Fibroblast of skin of left biceps (primary cell): ENCODE measurements around the gene RPUSD4.

ENCODE experiments used
- DNase-seq, 2 experiments: peaks; one replicate each; pipeline ENCODE4 v3.0.0-alpha.2; 2013; ENCODE audit warnings: low read depth in 2 of 2

The RPUSD4 gene

GRCh38 chr11:126182787-126183445, 28.5 kb downstream of the RPUSD4 start:
- no peak for DNase-seq

DNA sequence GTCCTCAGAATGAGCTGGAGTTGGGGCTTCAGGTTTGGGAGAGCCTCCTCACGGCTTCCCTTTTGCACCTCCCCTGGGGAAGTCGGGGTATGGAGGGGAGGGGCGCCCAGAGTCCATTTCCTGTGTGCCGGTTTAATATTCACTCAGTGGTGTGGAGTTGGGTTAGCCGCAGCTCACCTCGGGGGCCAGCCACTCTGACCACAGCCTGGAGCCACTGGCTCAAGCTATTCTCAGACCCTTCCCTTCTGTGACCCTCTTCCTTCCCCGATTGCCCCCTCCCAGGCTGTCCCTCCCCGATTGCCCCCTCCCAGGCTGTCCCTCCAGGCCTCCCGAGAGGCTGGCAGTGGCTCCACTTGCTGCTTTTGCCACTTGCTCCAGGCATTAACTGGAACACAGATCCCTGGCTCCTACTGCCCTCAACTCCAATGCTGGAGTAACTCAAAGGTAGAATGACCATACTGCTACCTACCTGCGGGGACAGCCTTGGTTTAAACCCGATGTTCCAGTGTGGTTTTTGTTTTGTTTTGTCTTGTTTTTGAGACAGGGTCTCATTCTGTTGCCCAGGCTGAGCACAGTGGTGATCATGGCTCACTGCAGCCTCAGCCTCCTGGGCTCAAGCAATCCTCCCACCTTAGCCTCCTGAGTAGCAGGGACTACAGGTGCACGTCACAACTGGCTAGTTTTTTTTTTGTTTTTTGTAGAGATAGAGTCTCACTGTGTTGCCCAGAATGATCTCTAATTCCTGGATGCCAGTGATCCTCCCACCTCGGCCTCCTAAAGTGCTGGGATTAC, 29.3 kb downstream of the RPUSD4 start:
- no peak for DNase-seq

- no peak for DNase-seq
Observed at GRCh38 chr11:126176853-126177470, 34.5 kb downstream of the RPUSD4 start.

DNA sequence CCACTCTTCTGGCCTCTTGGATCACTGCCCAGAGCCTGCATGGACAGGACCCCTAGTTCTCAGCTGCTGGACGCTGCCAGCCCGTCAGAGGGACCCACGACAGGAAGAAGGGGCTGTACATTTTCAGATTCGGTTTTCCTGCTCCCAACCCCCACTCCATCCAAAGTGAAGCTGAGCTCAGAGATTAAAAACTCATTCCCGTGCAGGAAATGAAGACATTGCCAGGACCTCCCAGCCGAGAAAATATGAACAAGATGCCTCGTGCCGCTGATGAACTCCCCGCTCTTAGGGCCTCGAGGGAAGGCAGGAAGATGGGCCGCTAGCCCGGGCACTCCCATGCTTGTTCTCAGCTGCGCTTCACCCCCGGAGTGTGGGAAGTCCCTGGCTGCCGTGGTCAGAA, 36.1 kb downstream of the RPUSD4 start:
- DNase-seq = peak; percentile 47 to 49

- DNase-seq = no peak
Observed at GRCh38 chr11:126174816-126175215, 36.6 kb downstream of the RPUSD4 start.

DNA sequence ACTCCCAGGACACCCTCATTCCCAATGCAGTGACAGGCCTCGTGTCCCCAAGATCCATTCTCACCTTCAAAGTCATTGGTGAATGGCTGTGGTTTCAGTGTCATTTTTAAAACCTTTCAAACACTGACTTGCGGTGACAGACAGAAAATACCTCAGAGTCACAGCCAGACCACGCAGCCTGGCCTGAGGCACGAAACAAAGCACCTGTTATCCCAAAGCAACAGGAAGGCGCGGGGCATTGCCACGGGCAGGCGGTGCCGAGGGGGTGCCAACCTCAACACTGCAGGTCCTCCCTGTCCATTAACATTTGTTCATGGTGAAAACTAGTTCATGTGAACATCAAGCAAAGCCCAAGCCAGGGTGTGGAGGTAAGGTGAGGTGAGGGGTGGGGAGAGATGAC, 38.2 kb downstream of the RPUSD4 start:
- DNase-seq = no peak

DNA sequence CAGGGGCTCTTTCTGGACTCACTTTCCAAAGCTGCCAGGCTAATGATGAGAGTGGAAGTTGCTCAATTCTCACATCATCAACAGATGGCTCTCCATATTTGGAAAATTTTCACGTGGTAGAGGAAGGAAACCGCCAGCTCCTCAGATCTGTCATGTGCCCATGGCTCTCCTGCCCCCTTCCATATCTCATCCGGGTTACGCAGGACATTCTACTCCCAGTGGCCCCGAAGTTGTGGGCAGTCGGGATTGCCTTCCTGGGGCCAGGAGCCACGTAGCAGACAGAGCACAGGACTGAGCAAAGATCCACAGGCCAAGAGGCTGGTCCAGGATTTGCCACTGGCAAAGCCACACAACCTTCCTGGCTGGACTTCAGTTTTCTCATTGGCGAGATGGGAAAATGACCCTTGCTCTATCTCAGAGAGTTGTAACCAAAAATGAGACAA, 38.8 kb downstream of the RPUSD4 start:
- DNase-seq = peak; percentile 90

DNA sequence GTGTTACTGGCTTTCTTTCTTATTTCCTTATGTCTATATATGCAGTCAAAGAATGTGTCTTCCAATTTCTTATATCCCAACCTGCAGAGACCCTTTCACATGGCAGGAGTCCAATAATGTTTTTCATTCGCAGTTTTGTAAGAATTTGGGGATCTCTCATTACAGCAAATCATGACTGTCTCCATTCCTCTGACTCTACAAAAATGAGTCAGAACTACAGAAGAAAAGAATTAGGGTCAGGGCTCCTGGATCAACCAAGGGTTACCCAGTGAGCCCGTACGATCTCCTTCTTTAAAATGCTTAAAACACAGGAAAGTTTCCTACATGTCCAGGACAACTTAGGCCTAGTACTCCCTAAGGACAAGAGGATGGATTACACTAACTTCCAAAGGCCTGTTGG, 42.2 kb downstream of the RPUSD4 start:
- DNase-seq = no peak

DNA sequence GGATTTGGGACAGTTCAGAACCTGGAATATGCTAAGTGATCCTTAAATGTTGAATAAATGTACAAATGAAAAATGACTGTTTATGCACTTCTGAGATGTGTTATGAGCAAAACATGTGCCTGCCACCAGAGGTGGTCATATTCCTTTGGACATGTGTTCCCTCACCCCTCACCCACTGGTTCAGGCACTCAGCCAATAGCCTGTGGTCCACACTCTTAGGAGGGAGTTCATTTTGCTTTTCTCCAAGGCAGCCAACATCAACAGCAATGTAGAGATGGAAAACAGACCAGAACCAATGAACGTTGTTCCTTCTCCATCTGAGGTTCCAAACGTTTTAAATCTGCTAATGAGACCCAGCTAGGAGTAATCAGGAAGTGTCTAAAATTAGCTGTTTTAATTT, 44.0 kb downstream of the RPUSD4 start:
- peak in 1 of 2 experiments; percentile 7 for DNase-seq

- DNase-seq = no peak
Observed at GRCh38 chr11:126166413-126166812, 45.0 kb downstream of the RPUSD4 start.

DNA sequence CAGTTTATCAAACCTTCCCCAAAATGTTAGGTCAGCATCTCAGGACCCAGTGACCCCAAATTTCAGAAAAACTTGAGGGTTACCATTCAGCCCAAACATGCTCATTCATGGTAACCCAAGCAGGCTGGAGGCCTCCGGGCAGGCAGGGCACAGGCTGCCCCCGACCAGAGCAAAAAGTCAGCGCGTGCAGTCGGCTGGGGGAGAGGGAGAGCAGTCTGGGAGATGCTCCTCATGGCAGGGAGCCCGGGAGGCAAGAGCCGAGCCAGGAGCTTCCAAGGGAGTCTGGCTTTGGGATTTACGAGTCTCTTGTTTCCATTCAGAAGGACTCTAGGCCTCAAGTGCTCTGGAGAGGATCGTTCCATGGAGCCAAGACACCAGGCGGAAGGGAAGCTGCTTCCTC, 45.7 kb downstream of the RPUSD4 start:
- no peak for DNase-seq

GRCh38 chr11:126165311-126165720, 46.1 kb downstream of the RPUSD4 start:
- no peak for DNase-seq

DNA sequence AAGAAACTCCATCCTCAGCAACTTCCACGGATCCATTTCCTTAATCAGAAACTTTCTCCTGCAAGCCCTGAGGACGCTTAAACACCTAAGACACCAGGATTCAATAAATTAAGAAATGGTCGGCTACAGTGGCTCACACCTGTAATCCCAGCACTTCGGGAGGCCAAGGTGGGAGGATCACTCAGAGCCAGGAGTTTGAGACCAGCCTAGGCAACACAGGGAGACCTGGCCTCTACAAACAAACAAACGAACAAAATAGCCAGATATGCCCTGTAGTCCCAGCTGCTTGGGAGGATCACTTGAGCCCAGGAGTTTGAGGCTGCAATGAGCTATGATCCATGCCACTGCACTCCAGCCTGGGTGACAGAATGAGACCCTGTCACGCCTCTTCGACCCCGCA, 46.7 kb downstream of the RPUSD4 start:
- no peak for DNase-seq

DNA sequence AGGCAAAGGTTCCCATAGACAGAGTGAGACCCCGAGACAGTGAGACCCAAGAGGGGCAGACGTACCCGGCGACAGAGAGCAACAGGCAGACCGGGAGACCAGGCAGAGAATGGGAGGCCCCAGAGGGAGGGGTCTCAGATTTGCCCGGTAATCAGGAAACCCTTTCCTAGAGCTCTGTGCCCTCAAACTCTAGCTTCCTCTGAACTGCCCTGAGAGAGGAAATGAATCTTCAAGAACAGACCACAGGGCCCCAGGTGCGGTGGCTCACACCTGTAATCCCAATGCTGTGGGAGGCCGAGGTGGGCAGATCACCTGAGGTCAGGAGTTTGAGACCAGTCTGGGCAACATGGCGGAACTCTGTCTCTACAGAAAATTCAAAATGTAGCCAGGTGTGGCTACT, 47.7 kb downstream of the RPUSD4 start:
- DNase-seq = no peak

- DNase-seq = peak; percentile 75 to 76
Observed at GRCh38 chr11:126163074-126163700, 48.3 kb downstream of the RPUSD4 start.

- DNase-seq = no peak
Observed at GRCh38 chr11:126162306-126163030, 49.0 kb downstream of the RPUSD4 start.

- no peak for DNase-seq
Observed at GRCh38 chr11:126161023-126161391, 50.4 kb downstream of the RPUSD4 start.

GRCh38 chr11:126160345-126161022, 51.0 kb downstream of the RPUSD4 start:
- DNase-seq = no peak

DNA sequence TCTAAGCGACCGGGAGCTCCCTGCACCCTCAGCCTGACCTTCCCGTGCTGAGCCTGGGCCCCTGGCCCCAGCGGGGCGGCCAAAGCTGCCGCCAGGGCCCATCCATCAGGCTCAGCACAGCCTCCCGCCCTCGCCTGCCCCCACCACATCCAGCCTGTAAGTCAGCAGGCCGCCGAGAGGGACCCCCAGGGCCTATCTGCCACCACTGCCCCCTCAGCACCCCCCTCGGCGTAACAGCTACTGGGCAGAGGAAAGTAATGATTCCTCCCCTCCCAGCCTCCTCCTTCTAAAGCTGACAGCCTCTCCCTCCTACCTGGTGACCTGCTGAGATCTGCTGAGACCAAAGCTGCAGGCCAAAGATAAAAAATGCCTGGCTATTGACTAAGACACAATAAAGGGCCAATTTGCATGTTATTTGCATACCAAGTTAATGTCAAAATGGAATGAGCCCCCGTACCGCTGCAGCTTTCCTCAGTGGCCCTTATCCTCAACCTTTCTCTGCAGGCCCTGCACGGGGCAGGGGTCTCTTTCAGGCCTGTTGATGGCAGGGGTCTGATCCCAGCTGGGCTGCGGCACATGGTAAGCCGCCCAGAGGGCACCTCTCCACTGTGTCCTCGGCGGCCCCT, 51.6 kb downstream of the RPUSD4 start:
- no peak for DNase-seq

- DNase-seq = no peak
Observed at GRCh38 chr11:126158054-126158791, 53.2 kb downstream of the RPUSD4 start.
